ENCODE measurements around the gene ISOC2. TPM values are rescaled to one million over a fixed set of nuclear protein-coding genes. Genes with fewer than 3 reads are reported as not detected.

The ISOC2 gene
- total RNA-seq, 1 donor from 2014 or later, result 25.3 TPM

- ATAC-seq, result no peak
- Histone ChIP-seq H3K27ac (no peak overlapping the region), H3K27me3 (no peaks in the 10 kb centered on the region), H3K4me1 (peaks cover 15% of the 10 kb centered on the region), H3K9me3 (no peaks in the 10 kb centered on the region), H3K4me3 (no peak overlapping the region), H3K36me3 (peaks cover 5% of the 10 kb centered on the region)
- DNase-seq, result no peak
- intact Hi-C loops (cut with DNase I), result no loop called here
- TF ChIP-seq, protein P1, sequence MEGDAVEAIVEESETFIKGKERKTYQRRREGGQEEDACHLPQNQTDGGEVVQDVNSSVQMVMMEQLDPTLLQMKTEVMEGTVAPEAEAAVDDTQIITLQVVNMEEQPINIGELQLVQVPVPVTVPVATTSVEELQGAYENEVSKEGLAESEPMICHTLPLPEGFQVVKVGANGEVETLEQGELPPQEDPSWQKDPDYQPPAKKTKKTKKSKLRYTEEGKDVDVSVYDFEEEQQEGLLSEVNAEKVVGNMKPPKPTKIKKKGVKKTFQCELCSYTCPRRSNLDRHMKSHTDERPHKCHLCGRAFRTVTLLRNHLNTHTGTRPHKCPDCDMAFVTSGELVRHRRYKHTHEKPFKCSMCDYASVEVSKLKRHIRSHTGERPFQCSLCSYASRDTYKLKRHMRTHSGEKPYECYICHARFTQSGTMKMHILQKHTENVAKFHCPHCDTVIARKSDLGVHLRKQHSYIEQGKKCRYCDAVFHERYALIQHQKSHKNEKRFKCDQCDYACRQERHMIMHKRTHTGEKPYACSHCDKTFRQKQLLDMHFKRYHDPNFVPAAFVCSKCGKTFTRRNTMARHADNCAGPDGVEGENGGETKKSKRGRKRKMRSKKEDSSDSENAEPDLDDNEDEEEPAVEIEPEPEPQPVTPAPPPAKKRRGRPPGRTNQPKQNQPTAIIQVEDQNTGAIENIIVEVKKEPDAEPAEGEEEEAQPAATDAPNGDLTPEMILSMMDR (IDR thresholded peaks at IDR 0.05), result no peak
Observed at GRCh38 chr19:55481148-55481793, 19.8 kb upstream of the ISOC2 start.

- Histone ChIP-seq H3K27me3 (no peaks in the 10 kb centered on the region), H3K4me1 (peaks cover 19% of the 10 kb centered on the region), H3K4me3 (no peak overlapping the region), H3K9me3 (no peaks in the 10 kb centered on the region), H3K36me3 (peaks cover 5% of the 10 kb centered on the region), H3K27ac (no peak overlapping the region)
- intact Hi-C loops (cut with DNase I), result no loop called here
- no peak for DNase-seq
- ATAC-seq, result no peak
- TF ChIP-seq, protein P1 (IDR thresholded peaks at IDR 0.05), result no peak
Observed at GRCh38 chr19:55479451-55480230, 18.2 kb upstream of the ISOC2 start.

DNA sequence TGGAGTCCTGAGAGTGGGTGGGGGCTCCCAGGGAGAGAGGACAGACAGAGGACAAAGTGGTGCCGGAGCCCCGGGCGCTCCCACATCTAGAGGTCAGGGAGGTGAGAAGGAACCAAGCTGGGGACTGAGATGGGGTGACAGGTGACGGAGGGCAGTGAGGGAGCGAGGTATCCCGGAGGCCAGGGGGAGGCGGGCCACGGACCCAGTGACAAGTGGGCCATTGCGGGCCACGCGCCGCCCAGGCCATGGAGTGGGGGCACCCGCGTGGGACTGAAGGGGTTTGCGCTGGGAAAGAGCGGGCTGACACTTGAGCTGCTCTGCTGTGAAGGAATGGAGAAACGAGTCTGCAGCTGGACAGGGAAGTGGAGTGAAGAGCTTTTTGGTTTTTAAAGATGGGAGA lies 17.6 kb upstream of the ISOC2 start:
- TF ChIP-seq, protein P1 (IDR thresholded peaks at IDR 0.05), result no peak
- H3K9me3 ChIP-seq, result no peaks in the 10 kb centered on the region
- ATAC-seq (no peak), DNase-seq (no peak)
- H3K36me3 ChIP-seq, result peaks cover 5% of the 10 kb centered on the region
- no peak overlapping the region for H3K27ac ChIP-seq
- H3K4me3 ChIP-seq, result no peak overlapping the region
- H3K27me3 ChIP-seq, result no peaks in the 10 kb centered on the region
- intact Hi-C loops (cut with DNase I), result no loop called here
- H3K4me1 ChIP-seq, result peaks cover 13% of the 10 kb centered on the region

DNA sequence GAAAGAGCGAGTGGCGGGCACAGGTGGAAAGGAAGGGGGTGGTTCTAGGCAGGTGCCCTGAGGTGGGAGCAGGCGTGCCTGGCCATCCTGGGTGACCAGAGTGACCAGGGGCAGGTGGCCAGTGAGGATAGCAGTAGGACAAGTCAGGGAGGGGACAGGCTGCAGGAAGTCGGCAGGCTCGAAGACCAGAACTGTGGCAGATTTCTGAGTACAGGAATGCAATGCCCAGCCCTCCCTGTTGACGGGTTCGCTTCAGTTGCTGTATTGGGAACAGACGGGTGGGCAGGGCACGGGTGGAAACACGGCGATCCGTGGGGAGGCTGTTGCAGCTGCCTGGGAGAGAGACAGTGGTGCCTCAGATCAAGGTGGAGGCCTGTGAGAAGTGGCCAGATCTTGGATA lies 16.9 kb upstream of the ISOC2 start:
- Histone ChIP-seq H3K4me3 (no peak overlapping the region), H3K9me3 (no peaks in the 10 kb centered on the region), H3K27ac (no peak overlapping the region), H3K27me3 (no peaks in the 10 kb centered on the region), H3K36me3 (peaks cover 5% of the 10 kb centered on the region), H3K4me1 (peaks cover 11% of the 10 kb centered on the region)
- no peak for DNase-seq
- no peak for ATAC-seq
- TF ChIP-seq, protein P1 (IDR thresholded peaks at IDR 0.05), result no peak
- intact Hi-C loops (cut with DNase I), result no loop called here

- Histone ChIP-seq H3K4me3 (peak overlapping the region; percentile 69), H3K27me3 (no peaks in the 10 kb centered on the region), H3K4me1 (peaks cover 11% of the 10 kb centered on the region), H3K36me3 (peaks cover 5% of the 10 kb centered on the region), H3K27ac (no peak overlapping the region), H3K9me3 (no peaks in the 10 kb centered on the region)
- TF ChIP-seq, protein P1 (IDR thresholded peaks at IDR 0.05), result no peak
- DNase-seq (no peak), ATAC-seq (no peak)
- intact Hi-C loops (cut with DNase I), result no loop called here
Observed at GRCh38 chr19:55477905-55478304, 16.5 kb upstream of the ISOC2 start.
